Stimulated activated CD4-positive, alpha-beta T cell treated with anti-CD3 and anti-CD28 coated beads, Interleukin-12 subunit alpha, Interleukin-12 subunit beta, amount 100 ng/mL, for 48 hours (primary cell): Measurements from ENCODE around the gene HIBCH.
"Not testable (repeated sequence)": the region's sequence is repeated elsewhere in the genome, so short reads cannot be mapped to it uniquely, and the experiment has no call there.

Experiments
- DNase-seq, 3 donors: peaks; one replicate each; pipeline ENCODE4 v3.0.0-alpha.2; 2020; ENCODE audit warnings: low read depth in 2 of 3, low spot score in 1 of 3

The HIBCH gene

DNA sequence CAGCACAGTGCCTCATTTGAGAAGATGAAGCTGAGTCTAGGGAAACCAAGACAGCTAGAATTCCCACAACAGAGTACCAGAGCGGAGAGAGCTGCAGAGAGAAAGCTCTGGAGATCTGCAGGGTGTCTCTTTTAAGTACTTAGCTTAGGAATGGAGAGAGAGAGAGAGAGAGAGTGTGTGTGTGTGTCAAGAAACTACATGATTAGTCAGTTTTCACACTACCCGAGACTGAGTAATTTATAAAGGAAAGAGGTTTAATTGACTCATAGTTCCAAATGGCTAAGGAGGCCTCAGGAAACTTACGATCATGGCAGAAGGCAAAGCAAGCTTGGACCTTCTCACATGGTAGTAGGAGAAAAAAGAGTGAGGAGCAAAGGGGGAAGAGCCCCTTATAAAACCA is 64.0 kb downstream of the HIBCH start:
- DNase-seq = no peak

- no peak for DNase-seq
Measured at GRCh38 chr2:190254063-190254850, 65.4 kb downstream of the HIBCH start.

DNA sequence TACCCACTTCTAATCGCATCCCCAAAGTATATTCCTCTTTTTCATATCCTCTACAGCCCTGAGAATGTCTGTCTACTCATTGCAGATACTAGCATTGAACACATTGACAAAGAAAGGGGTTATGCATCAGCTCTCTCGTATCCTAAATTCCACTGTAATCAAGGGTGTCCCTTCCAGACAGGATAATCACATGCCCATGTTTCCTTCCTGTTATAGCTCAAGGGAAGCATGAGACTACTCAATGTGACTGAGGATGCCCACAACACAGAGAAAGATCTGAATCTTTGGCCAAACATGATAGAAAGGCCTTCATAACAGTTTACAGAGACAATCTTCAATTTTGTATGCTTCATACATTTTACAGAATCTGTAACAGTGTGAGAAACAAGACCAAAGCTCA is 69.2 kb downstream of the HIBCH start:
- DNase-seq = no peak

DNA sequence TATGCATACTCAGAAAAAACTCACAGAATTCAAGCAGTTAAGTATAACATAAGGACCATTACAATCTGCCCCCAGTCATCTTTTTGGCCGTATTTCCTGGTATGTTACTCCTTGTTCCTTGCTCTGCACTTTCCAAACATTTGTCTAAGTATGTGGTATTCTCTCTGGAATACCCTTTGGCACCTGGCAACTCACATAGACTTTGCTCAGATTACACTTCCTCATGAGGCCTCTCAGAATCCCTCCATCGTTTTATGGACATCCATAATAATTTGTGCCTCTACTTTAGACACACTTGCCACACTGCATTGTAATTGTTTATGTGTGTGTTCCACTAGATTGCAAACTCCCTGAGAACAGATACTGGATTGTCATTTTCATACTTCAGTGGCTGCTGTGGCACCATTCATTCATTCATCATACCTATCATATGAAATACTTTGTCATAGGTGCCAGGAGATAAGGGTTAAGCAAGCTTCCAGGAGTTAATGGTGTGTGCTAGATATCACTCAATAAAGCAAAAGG is 84.0 kb downstream of the HIBCH start:
- no peak for DNase-seq

- DNase-seq = no peak
Measured at GRCh38 chr2:190235101-190235500, 84.5 kb downstream of the HIBCH start.

GRCh38 chr2:190223989-190224388 is 95.6 kb downstream of the HIBCH start:
- DNase-seq = not testable (repeated sequence)

GRCh38 chr2:190222745-190223144 is 96.9 kb downstream of the HIBCH start:
- not testable (repeated sequence) for DNase-seq

DNA sequence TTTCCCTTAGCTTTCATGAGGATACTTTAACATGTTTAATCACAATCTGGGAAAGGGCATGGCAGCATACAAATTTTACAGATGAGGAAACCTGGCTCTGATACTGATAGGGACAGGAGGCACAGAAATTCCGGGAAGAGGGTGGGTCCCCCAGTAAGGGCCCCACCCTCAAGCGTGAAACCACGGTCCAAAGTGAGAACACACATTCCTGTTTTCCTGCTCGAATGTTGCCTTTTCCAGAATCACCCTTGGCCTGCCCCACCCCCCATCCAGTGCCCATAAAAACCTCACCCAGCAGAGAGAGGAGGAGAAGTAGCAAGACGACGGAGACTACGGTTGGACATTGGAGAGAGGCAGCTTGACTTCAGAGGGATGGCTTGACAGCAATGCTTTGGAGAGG is 98.2 kb downstream of the HIBCH start:
- no peak for DNase-seq

- no peak for DNase-seq
Measured at GRCh38 chr2:190219186-190219585, 100.4 kb downstream of the HIBCH start.

GRCh38 chr2:190217616-190218015 is 102.0 kb downstream of the HIBCH start:
- no peak for DNase-seq

GRCh38 chr2:190216829-190217228 is 102.8 kb downstream of the HIBCH start:
- DNase-seq = no peak

DNA sequence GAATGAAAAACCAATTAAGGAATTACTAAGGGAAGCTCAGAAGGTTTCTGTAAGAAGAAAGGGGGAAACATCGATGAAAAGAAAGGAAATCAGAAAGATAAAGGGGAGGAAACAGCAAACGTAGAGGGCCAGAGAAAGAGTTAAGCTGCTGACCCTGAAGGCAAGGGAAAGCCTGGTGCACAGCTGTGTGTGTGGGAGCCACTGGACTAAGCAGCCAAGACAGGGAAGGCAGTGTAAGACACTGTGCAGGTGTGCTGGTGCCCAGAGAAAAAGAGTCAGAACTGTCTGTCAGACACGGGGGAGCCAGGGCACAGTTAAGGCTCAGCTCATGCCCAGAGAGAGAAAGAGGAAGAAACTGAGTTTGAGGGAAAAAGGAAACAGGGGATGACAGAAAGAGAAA is 104.0 kb downstream of the HIBCH start:
- DNase-seq = no peak

GRCh38 chr2:190214426-190215194 is 105.0 kb downstream of the HIBCH start:
- no peak for DNase-seq

- DNase-seq = no peak
Measured at GRCh38 chr2:190213441-190214335, 105.9 kb downstream of the HIBCH start.

- no peak for DNase-seq
Measured at GRCh38 chr2:190210471-190210870, 109.2 kb downstream of the HIBCH start.

DNA sequence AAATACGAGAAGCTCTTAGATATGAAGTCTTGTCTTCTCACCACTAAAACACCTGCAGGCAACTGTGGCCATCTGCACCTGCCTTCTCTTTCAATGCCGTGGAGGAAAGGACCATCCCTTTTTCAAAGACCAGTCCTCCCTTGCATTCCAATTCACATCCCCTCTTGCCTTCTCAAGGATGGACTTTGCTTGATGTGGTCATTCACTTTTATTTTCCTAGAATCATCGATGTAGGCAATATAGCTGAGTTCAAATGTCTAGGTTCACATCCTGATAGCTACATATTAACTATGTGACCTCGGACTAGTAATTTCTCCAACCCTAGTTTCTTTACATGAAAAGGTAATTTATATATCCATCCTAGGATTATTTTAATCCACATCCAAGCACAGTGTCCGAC is 110.1 kb downstream of the HIBCH start:
- no peak for DNase-seq

GRCh38 chr2:190207930-190208329 is 111.7 kb downstream of the HIBCH start:
- no peak for DNase-seq

DNA sequence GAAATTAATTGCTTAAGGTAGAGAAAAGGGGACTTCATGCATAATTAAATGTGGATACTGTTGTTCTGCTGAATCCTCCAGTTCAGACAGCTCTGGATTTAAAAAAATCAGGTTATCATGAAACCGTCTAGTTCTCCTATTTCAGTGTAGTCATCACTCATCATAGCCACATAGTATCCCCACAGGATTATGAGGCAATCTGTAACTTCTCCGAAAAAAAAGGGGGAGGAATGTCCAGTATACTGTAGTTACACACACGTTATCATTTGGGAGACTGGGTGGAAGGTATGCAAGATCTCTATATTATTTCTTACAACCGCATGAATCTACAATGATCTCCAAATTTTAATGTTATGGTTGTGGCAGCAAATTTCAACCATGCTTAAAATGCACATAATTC is 114.0 kb downstream of the HIBCH start:
- DNase-seq = no peak

DNA sequence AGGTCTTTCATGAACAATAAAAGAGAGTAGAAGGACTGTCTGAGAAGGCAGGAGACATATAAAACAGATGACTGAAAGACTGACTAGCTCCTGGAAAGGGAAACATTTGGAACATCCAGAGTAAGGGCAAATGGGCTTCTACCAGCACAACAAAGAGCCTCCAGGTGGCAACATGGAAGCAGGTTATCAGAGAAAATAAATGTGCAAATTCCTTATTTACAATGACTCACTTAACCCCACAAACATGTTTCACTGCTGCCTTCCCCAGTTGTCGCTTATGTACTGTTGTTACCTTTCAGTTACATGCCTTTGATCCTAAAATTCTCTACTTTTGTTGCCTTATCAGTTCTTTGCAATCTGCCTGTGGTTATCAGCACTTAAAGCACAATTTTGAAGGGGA is 117.0 kb downstream of the HIBCH start:
- DNase-seq = no peak

- no peak for DNase-seq
Measured at GRCh38 chr2:190202018-190202417, 117.6 kb downstream of the HIBCH start.

DNA sequence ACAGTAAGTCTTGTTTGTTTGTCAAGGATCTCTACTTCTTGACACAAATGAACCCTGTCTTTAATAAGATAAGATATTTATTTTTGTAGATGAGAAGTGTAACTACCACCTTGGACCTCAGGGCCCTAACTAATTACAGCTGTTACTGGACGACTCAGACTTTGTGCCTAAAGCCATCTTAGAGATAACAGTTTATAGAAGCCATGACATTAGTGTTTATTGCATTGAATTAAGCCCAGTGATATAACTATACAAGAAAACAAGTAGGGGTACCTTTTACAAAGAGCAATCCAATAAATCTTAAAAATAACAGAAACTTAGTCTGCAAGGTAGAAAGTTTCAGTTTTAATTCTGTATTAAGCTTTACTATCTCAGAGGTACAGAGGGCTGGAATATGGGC is 119.0 kb downstream of the HIBCH start:
- no peak for DNase-seq
